NCI-H748 (cell line): ENCODE data around the gene SLC39A2.
"Not testable (repeated sequence)": the region's sequence is repeated elsewhere in the genome, so short reads cannot be mapped to it uniquely, and the experiment has no call there.

Source experiments
- DNase-seq: peaks from one replicate; lab custom pipeline; 2025; ENCODE audit not compliant: unreplicated experiment; lab: John Stamatoyannopoulos, UW

The SLC39A2 gene

DNA sequence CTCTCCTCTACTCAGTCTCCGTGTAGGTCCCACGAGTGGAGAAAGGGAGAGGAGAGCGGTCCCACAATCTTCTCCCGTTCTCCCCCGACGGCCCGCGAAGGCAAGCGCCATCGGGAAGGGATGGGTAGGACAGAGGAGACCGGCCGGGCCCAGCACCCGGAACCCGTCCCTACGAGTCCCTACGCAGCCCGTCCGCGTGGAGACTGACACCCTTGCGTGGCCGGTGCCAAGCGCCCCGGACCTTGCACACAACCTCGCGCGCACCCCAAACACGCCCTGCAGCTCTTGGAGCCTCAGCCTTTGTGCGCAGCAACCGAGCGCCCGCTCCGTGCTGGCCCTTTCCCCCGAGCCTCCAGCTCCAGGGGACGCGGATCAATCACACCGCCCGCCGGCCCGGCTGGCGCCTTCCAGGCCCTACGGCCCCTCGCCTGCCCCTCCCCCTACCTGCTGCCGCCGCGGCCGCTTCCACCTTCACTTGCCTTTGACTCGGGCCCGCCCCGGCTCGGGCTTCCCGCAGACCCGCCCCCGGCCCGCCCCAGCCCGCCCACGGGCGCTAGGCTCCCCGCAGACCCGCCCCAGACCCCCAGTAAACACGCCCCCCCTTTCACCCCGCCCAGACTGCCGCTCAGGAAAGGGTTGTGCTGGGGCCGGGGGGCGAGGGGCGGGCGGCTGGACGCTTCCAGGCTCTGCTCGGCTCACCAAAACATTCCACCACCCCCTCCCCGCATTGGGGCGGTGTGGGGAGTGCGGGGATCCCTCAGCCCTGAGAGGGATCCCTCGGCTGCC is 25.7 kb downstream of the SLC39A2 start, which contains the start of gene NDRG2:
NDRG2 (minus strand) TSS at position 477 of the 786 bp plus-strand sequence. CDS start 1,746 bp downstream, outside the sequence.
- DNase-seq = peak; percentile 77

GRCh38 chr14:21025371-21026273 is 26.5 kb downstream of the SLC39A2 start:
- DNase-seq = peak; percentile 23

GRCh38 chr14:21026274-21026987 is 27.3 kb downstream of the SLC39A2 start:
- no peak for DNase-seq

- DNase-seq = no peak
Observed at GRCh38 chr14:21026988-21027315, 27.9 kb downstream of the SLC39A2 start.

- no peak for DNase-seq
Observed at GRCh38 chr14:21029917-21030316, 30.8 kb downstream of the SLC39A2 start, which contains the start of gene TPPP2. TSS of gene TPPP2 (plus strand) at chr14:21030217. CDS start at chr14:21030582, 365 bp downstream.

DNA sequence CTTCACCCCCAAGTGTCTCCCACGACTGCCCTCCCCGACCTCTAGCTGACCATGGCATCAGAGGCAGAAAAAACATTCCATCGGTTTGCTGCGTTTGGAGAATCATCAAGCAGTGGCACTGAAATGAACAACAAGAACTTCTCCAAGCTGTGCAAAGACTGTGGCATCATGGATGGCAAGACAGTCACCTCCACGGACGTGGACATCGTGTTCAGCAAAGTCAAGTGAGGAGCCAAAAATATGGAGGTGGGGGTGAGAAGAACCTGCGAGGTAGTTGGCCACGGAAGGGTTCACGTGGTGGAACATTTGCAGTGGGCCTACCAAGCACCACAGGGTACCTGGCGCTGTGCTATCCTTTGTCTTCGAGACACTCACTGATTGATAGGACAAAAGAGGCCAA is 31.4 kb downstream of the SLC39A2 start:
- no peak for DNase-seq

DNA sequence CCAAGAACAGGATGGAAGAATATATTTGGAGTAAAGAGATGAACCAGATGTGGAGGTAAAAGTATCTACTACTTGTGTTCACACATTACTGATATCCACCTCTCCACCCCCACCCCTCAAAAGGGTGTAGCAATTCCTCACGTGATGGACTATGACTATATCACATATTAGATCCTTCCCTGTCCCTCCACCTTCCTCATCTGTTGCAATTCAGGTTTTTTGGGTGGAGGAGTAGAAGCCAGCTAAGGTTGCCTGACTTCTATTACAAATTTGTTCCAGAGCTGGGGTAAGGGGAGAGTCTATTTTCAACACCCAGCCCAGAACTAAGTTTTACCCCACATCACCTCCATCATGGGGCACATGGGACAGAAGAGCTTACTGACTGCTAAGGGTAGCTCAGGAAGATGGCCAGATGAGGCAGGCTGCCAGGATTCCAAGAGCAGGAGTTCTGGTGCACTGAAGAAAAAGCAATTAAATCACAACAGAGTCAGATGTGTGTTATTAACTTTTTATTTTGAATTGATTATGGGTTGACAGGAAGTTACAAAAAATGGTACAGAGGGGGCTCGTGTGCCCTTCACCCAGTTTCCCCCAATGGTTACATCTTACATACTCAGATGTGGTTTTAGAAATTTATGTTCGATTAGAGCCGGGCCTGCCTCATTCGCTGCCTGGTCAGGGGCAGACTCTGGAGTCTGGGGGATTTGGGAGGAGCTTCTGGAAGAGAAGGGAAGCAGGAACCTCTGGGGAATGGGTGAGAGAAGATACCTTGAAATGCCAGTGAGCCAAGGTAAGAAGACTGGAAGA is 33.4 kb downstream of the SLC39A2 start:
- no peak for DNase-seq

DNA sequence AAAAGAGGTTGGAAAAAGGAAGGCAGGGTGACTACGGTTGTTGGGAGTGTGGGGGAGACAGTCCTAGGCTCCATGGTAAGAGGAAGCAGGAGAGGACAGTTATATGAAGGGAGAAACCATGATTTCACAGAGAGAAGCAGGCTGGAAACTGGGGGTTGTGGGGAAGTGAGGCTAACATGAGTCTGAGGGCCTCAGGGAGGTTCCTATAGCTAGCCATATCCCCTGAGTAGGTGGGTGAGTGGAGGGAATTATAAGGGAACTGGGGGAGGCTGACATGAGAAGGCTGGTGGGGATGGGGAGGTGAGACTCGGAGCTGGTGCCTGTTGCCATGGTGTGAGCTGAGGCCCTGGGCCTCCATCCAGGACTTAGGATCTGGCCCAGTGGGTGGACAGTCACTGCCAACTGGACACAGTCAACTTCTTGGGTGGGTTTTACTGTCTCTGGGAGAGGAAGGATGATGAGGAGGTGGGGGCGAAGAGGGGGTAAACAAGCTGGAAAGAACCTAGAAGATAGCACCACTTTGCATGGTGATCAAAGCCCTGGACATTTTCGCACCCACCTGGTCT is 34.1 kb downstream of the SLC39A2 start:
- no peak for DNase-seq

DNA sequence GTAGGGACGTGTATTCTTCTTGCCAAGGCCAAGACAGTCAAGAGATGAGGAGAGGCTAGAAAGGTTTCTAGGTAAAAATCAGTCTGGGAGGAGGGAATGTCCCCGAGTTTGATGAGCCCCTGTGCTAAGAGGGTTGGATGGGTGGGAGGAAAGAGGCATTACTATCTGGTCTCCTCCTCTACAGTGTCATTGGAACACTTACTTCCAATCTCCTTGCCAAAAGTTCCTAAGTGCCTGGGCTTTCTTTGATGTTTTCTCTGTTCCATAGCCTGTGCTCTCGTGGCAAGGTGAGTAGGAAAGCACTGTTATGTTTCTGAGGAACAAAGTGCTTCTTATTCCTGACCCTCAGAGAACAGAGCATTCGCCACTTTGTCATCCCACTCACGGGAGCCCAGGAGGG is 35.6 kb downstream of the SLC39A2 start, which contains the start of gene RNASE13:
RNASE13 (minus strand) TSS at position 101 of the 400 bp plus-strand sequence. CDS start 519 bp downstream, outside the sequence.
- DNase-seq = no peak

DNA sequence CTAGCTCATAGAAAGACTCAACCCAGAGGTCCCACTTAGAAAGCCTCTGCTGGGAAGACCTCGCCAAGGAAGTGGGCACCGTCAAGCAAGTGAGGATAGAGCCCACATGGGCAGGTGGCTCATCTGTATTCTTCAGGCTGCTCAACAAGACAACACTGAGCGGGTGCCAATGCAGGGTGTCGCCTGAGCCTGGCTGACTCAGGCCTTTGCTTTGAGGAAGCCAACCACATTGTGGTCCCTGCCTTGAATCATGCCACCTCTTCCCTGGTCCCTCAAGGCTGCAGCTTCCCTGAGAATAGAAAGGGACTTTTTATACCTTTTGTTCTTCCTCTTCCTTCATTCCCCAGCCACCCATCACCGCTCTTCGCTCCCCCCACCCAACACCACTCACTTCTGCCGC is 37.7 kb downstream of the SLC39A2 start:
- no peak for DNase-seq

DNA sequence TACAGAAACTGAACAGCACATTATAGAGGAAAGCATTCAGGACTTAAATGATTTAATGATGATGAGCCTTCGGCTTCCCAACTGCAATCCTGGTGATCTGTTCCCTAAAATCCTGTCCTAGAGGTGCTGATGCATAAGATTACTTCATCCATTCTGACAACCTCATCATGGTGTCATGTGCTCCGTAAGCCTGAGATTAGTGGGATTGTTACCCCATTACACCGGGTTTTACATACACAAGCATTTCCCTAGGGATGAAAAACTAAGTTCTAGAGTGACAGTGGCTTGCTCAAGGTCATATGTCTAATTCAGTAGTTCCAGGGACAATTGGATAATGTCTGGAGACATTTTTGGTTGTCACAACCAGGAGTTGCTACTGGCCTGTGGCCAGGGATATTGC is 38.1 kb downstream of the SLC39A2 start:
- DNase-seq = no peak

DNA sequence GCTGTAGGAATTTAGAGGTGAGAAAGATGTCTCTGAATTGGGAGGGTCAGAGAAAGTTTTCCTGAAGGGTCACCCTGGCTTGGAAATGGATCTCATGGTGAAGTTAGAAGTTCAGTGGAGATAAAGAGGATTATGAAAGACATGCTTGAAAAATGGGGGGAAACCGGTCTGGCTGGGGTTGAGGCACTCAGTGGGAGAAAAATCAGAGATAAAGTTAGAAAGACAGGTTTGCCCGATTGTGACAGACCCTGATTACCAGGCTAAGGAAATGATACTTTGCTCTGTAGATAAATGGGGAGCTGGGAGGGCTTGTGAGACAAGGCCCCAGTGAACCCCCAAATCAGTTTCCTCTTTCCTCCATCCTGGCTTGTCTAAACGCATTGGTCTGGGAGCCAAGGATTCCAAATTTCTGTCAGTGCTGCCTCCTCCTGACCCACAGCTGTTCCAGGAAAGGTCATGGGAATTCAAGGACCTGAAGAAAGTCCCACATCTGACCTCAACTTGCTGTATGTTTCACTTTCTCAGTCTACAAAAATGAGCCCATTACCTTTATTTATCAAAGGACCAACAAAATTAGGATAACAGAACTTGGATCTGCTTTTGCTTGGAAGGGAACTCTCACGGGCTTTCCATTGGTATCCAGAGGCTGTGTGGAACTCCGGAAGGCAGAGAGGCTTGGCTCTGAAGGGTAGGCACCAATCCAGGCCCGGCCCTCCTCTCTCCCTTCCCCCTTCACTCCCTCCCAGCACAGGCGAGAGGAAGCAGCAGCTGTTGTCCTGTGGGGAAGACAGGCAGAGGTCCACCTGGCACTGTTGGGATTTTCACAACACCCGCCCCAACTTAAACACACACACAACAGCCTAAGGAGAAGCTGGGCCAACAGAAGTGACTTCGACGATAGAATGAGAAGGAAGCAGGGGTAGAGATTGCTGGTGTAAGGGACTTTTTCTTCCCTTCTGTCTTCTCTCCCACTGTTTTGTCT is 39.6 kb downstream of the SLC39A2 start:
- DNase-seq = peak; percentile 6

- peak; percentile 19 for DNase-seq
Observed at GRCh38 chr14:21039585-21040369, 40.7 kb downstream of the SLC39A2 start.

- DNase-seq = no peak
Observed at GRCh38 chr14:21040370-21040925, 41.4 kb downstream of the SLC39A2 start.

DNA sequence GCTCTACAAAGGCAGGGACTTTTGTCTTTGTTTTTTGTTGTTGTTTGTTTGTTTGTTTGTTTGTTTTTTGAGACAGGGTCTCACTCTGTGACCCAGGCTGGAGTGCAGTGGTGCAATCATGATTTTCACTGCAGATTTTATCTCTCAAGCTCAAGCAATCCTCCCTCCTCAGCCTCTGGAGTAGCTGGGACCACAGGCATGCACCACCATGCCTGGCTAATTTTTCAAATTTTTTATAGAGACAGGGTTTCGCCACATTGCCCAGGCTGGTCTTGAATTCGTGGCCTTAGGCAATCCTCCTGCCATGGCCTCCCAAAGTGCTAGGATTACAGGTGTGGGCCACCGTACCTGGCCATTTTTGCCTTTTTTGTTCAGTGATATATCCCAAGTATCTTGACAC is 41.8 kb downstream of the SLC39A2 start:
- DNase-seq = not testable (repeated sequence)

- DNase-seq = no peak
Observed at GRCh38 chr14:21041676-21042433, 42.8 kb downstream of the SLC39A2 start, which contains the start of gene RNASE7. TSS of gene RNASE7 (plus strand) at chr14:21042362. CDS start at chr14:21042993, 631 bp downstream.

- no peak for DNase-seq
Observed at GRCh38 chr14:21042918-21043317, 43.8 kb downstream of the SLC39A2 start.
